ENCODE measurements around the gene CLEC2B.

DNA sequence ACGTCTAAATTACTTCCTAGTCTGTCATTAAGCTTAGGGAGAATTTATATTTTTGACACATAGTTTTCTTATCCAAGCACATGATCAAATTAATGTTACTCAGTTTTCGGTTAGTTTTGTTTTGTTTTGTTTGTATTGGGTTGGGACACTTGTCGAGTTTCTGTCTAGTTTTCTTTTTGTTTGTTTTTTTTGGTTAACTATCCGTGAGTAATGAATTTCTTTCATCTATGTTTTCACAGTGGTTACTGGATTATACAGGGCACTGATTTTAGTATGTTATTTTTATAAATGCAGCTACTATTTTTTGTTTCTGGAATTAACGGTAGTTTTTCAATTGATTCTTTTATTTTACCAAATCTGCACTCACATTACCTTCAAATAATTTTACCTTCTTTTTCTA, 39.2 kb downstream of the CLEC2B start:
- TF ChIP-seq, protein P1, sequence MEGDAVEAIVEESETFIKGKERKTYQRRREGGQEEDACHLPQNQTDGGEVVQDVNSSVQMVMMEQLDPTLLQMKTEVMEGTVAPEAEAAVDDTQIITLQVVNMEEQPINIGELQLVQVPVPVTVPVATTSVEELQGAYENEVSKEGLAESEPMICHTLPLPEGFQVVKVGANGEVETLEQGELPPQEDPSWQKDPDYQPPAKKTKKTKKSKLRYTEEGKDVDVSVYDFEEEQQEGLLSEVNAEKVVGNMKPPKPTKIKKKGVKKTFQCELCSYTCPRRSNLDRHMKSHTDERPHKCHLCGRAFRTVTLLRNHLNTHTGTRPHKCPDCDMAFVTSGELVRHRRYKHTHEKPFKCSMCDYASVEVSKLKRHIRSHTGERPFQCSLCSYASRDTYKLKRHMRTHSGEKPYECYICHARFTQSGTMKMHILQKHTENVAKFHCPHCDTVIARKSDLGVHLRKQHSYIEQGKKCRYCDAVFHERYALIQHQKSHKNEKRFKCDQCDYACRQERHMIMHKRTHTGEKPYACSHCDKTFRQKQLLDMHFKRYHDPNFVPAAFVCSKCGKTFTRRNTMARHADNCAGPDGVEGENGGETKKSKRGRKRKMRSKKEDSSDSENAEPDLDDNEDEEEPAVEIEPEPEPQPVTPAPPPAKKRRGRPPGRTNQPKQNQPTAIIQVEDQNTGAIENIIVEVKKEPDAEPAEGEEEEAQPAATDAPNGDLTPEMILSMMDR (conservative IDR thresholded peaks at IDR 0.05; ENCODE audit: low read depth, low read length) = no peak
- TF ChIP-seq EZH2 (IDR thresholded peaks at IDR 0.05; ENCODE audit: borderline replicate concordance, low read depth, low read length, poor library complexity, severe bottlenecking) = no peak
